Measurements from ENCODE around the gene DPH6.

DNA sequence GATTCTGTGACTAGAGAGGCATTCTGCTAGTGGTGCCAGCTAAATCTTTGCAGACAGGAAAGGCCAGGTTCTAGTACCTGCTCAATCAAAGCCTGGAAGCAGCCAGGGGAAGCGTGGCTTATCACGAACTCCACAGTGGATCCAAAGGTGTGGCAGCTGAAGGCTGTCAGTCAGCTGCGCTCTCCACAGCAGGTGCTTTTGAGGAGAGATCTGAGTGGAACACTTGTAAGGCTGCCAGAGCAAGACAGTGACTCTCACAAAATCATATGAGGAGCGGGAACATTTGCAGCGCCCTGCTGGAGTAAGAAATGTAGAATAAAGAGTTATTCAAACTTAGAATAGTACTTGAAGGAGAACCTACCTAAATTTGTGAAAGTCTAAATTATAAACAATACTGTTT is 5.0 kb upstream of the DPH6 start:
- TF ChIP-seq JUN (CRISPR knock-in tag; IDR thresholded peaks at IDR 0.05), result no peak
- TF ChIP-seq, protein P1, sequence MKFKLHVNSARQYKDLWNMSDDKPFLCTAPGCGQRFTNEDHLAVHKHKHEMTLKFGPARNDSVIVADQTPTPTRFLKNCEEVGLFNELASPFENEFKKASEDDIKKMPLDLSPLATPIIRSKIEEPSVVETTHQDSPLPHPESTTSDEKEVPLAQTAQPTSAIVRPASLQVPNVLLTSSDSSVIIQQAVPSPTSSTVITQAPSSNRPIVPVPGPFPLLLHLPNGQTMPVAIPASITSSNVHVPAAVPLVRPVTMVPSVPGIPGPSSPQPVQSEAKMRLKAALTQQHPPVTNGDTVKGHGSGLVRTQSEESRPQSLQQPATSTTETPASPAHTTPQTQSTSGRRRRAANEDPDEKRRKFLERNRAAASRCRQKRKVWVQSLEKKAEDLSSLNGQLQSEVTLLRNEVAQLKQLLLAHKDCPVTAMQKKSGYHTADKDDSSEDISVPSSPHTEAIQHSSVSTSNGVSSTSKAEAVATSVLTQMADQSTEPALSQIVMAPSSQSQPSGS (CRISPR knock-in tag; IDR thresholded peaks at IDR 0.05; ENCODE audit: borderline replicate concordance, low read depth), result no peak
- TF ChIP-seq, protein P2, sequence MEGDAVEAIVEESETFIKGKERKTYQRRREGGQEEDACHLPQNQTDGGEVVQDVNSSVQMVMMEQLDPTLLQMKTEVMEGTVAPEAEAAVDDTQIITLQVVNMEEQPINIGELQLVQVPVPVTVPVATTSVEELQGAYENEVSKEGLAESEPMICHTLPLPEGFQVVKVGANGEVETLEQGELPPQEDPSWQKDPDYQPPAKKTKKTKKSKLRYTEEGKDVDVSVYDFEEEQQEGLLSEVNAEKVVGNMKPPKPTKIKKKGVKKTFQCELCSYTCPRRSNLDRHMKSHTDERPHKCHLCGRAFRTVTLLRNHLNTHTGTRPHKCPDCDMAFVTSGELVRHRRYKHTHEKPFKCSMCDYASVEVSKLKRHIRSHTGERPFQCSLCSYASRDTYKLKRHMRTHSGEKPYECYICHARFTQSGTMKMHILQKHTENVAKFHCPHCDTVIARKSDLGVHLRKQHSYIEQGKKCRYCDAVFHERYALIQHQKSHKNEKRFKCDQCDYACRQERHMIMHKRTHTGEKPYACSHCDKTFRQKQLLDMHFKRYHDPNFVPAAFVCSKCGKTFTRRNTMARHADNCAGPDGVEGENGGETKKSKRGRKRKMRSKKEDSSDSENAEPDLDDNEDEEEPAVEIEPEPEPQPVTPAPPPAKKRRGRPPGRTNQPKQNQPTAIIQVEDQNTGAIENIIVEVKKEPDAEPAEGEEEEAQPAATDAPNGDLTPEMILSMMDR (IDR thresholded peaks at IDR 0.05), result no peak
- TF ChIP-seq, protein P3, sequence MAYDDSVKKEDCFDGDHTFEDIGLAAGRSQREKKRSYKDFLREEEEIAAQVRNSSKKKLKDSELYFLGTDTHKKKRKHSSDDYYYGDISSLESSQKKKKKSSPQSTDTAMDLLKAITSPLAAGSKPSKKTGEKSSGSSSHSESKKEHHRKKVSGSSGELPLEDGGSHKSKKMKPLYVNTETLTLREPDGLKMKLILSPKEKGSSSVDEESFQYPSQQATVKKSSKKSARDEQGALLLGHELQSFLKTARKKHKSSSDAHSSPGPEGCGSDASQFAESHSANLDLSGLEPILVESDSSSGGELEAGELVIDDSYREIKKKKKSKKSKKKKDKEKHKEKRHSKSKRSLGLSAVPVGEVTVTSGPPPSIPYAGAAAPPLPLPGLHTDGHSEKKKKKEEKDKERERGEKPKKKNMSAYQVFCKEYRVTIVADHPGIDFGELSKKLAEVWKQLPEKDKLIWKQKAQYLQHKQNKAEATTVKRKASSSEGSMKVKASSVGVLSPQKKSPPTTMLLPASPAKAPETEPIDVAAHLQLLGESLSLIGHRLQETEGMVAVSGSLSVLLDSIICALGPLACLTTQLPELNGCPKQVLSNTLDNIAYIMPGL (CRISPR knock-in tag; IDR thresholded peaks at IDR 0.05), result no peak
- TF ChIP-seq ESRRA (CRISPR knock-in tag; IDR thresholded peaks at IDR 0.05; ENCODE audit: borderline replicate concordance), result no peak
- TF ChIP-seq, protein P4, sequence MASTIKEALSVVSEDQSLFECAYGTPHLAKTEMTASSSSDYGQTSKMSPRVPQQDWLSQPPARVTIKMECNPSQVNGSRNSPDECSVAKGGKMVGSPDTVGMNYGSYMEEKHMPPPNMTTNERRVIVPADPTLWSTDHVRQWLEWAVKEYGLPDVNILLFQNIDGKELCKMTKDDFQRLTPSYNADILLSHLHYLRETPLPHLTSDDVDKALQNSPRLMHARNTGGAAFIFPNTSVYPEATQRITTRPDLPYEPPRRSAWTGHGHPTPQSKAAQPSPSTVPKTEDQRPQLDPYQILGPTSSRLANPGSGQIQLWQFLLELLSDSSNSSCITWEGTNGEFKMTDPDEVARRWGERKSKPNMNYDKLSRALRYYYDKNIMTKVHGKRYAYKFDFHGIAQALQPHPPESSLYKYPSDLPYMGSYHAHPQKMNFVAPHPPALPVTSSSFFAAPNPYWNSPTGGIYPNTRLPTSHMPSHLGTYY (CRISPR knock-in tag; IDR thresholded peaks at IDR 0.05), result no peak
